VCaP (cell line): ENCODE measurements around the gene MEX3D.

Source experiments
- H3K27ac ChIP-seq: fragments of 450-650 bp; 2 replicates; pipeline ENCODE4 v1.5.1; 2017
- CTCF ChIP-seq: fragments of 450-650 bp; conservative IDR thresholded peaks from 2 replicates; pipeline ENCODE4 v1.5.1; 2017; ENCODE audit warnings: mild to moderate bottlenecking, moderate library complexity

The MEX3D gene

GRCh38 chr19:1558552-1558951 lies 9.6 kb downstream of the MEX3D start:
- H3K27ac ChIP-seq = no peak overlapping the region
- no peak for TF ChIP-seq CTCF

- TF ChIP-seq CTCF = no peak
- H3K27ac ChIP-seq = no peak overlapping the region
Observed at GRCh38 chr19:1556390-1557070, 11.6 kb downstream of the MEX3D start.

GRCh38 chr19:1555487-1556389 lies 12.4 kb downstream of the MEX3D start:
- no peak for TF ChIP-seq CTCF
- no peak overlapping the region for H3K27ac ChIP-seq

- H3K27ac ChIP-seq = no peak overlapping the region
- no peak for TF ChIP-seq CTCF
Observed at GRCh38 chr19:1554968-1555367, 13.2 kb downstream of the MEX3D start.

GRCh38 chr19:1553415-1553814 lies 14.7 kb downstream of the MEX3D start:
- no peak for TF ChIP-seq CTCF
- H3K27ac ChIP-seq = no peak overlapping the region

GRCh38 chr19:1551068-1552040 lies 16.8 kb downstream of the MEX3D start:
- no peak for TF ChIP-seq CTCF

More at GRCh38 chr19:1551068-1552040, 16.8 kb downstream of the MEX3D start:
- no peak overlapping the region for H3K27ac ChIP-seq
